ENCODE results near the gene CYBB.

The CYBB gene

GRCh38 chrX:37813570-37813969 is 33.7 kb downstream of the CYBB start:
- TF ChIP-seq TCF4 (CRISPR knock-in tag; IDR thresholded peaks at IDR 0.05; ENCODE audit: borderline replicate concordance) (no peak), CSRNP3 (CRISPR knock-in tag; IDR thresholded peaks at IDR 0.05) (no peak), PPARA (CRISPR knock-in tag; IDR thresholded peaks at IDR 0.05; ENCODE audit: borderline replicate concordance) (no peak), RARB (CRISPR knock-in tag; IDR thresholded peaks at IDR 0.05) (no peak), ISL1 (CRISPR knock-in tag; IDR thresholded peaks at IDR 0.05) (no peak), CREB5 (CRISPR knock-in tag; IDR thresholded peaks at IDR 0.05; ENCODE audit: low read depth) (no peak), ZNF8 (CRISPR knock-in tag; IDR thresholded peaks at IDR 0.05) (no peak)
- no peak for ATAC-seq

GRCh38 chrX:37815366-37815765 is 35.5 kb downstream of the CYBB start:
- no peak for ATAC-seq
- TF ChIP-seq ZNF70 (CRISPR knock-in tag; IDR thresholded peaks at IDR 0.05) (no peak), BACH2 (CRISPR knock-in tag; IDR thresholded peaks at IDR 0.05; ENCODE audit: borderline replicate concordance) (no peak), ZNF565 (CRISPR knock-in tag; conservative IDR thresholded peaks at IDR 0.05; ENCODE audit: low read depth) (no peak), TOX (CRISPR knock-in tag; IDR thresholded peaks at IDR 0.05; ENCODE audit: borderline replicate concordance) (no peak), ARNTL (CRISPR knock-in tag; IDR thresholded peaks at IDR 0.05; ENCODE audit: borderline replicate concordance, low read depth) (no peak), GLIS3 (CRISPR knock-in tag; IDR thresholded peaks at IDR 0.05) (no peak), TSHZ2 (CRISPR knock-in tag; IDR thresholded peaks at IDR 0.05) (no peak), CSDC2 (CRISPR knock-in tag; IDR thresholded peaks at IDR 0.05) (no peak), CREB5 (CRISPR knock-in tag; IDR thresholded peaks at IDR 0.05; ENCODE audit: low read depth) (no peak), SNAI2 (CRISPR knock-in tag; IDR thresholded peaks at IDR 0.05) (no peak), ESRRG (CRISPR knock-in tag; IDR thresholded peaks at IDR 0.05) (no peak)

- no peak for TF ChIP-seq CREB5 (CRISPR knock-in tag; IDR thresholded peaks at IDR 0.05; ENCODE audit: low read depth)
- TF ChIP-seq OSR1 (CRISPR knock-in tag; IDR thresholded peaks at IDR 0.05) = no peak
- TF ChIP-seq POU6F1 (CRISPR knock-in tag; IDR thresholded peaks at IDR 0.05; ENCODE audit: borderline replicate concordance, low read depth) = no peak
- TF ChIP-seq TCF4 (CRISPR knock-in tag; IDR thresholded peaks at IDR 0.05; ENCODE audit: borderline replicate concordance) = no peak
- no peak for TF ChIP-seq ZNF70 (CRISPR knock-in tag; IDR thresholded peaks at IDR 0.05)
- no peak for TF ChIP-seq ZFP30 (CRISPR knock-in tag; IDR thresholded peaks at IDR 0.05)
- TF ChIP-seq BACH2 (CRISPR knock-in tag; IDR thresholded peaks at IDR 0.05; ENCODE audit: borderline replicate concordance) = no peak
- no peak for TF ChIP-seq ZC3H10 (CRISPR knock-in tag; IDR thresholded peaks at IDR 0.05)
- no peak for TF ChIP-seq ESRRG (CRISPR knock-in tag; IDR thresholded peaks at IDR 0.05)
- no peak for TF ChIP-seq TOX (CRISPR knock-in tag; IDR thresholded peaks at IDR 0.05; ENCODE audit: borderline replicate concordance)
- no peak for TF ChIP-seq ZNF8 (CRISPR knock-in tag; IDR thresholded peaks at IDR 0.05)
- TF ChIP-seq PPARA (CRISPR knock-in tag; IDR thresholded peaks at IDR 0.05; ENCODE audit: borderline replicate concordance) = no peak
- TF ChIP-seq RARB (CRISPR knock-in tag; IDR thresholded peaks at IDR 0.05) = no peak
- no peak for TF ChIP-seq CSRNP3 (CRISPR knock-in tag; IDR thresholded peaks at IDR 0.05)
- TF ChIP-seq ZNF565 (CRISPR knock-in tag; conservative IDR thresholded peaks at IDR 0.05; ENCODE audit: low read depth) = no peak
- TF ChIP-seq SNAI2 (CRISPR knock-in tag; IDR thresholded peaks at IDR 0.05) = no peak
- TF ChIP-seq CSDC2 (CRISPR knock-in tag; IDR thresholded peaks at IDR 0.05) = no peak
- no peak for TF ChIP-seq ISL1 (CRISPR knock-in tag; IDR thresholded peaks at IDR 0.05)
- no peak for TF ChIP-seq ZFP3 (CRISPR knock-in tag; IDR thresholded peaks at IDR 0.05)
- ATAC-seq = no peak
Measured at GRCh38 chrX:37816766-37817165, 36.9 kb downstream of the CYBB start.
